ENCODE results near the gene RPS21. TPM values are rescaled to one million over a fixed set of nuclear protein-coding genes. Genes with fewer than 3 reads are reported as not detected.

RPS21 gene
- total RNA-seq, 1 donor from 2014 or later, result 2,085 TPM

GRCh38 chr20:62382306-62383198 lies 4.4 kb upstream of the RPS21 start:
- H3K4me1 Mint-ChIP-seq (ENCODE audit: low read depth), result peaks cover 21% of the 10 kb centered on the region
- no peak overlapping the region for H3K4me3 Mint-ChIP-seq (ENCODE audit: low read depth)
- H3K27ac Mint-ChIP-seq, result no peak overlapping the region

DNA sequence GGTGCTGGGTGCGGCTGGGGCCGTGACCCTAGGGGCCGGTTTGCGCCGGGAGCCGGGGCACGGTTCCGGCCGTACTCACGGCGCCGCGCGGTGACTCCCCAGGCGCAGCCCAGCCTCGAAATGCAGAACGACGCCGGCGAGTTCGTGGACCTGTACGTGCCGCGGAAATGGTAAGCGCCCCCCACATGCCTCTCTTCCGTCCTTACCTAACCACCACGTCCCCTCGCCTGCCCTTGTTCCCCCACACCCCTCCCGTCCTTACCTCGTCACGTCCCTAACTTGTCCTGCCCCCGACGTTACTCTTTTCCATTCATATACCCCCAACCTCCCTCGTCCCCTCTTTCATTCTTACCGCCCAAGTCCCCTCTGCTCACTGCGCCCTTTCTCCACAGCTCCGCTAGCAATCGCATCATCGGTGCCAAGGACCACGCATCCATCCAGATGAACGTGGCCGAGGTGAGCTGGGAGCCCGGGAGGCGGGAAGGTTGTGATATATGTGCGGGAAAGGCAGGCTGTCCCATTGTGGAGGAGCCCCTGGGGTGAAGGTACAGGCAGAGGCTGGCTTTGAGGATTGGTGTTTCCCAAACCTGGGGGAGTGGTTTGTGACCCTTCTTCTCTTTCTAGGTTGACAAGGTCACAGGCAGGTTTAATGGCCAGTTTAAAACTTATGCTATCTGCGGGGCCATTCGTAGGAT lies 463 bp downstream of the RPS21 start:
- Mint-ChIP-seq H3K9me3 (no peaks in the 10 kb centered on the region), H3K4me1 (ENCODE audit: low read depth) (peaks cover 23% of the 10 kb centered on the region), H3K27me3 (ENCODE audit: low read depth) (no peaks in the 10 kb centered on the region), H3K27ac (peak overlapping the region; percentile 73), H3K36me3 (ENCODE audit: low read depth) (peaks cover 62% of the 10 kb centered on the region), H3K4me3 (ENCODE audit: low read depth) (peak overlapping the region; percentile 95)
- intact Hi-C loops (cut with micrococcal nuclease), result loop anchor here (5.0 kb wide), 1 partner anchor 150 kb away; the partner anchor contains the start of gene OSBPL2
- DNase-seq (ENCODE audit: low spot score), result no peak

More at GRCh38 chr20:62382306-62383198, 4.4 kb upstream of the RPS21 start:
- Mint-ChIP-seq H3K9me3 (peaks cover 5% of the 10 kb centered on the region), H3K27me3 (ENCODE audit: low read depth) (no peaks in the 10 kb centered on the region), H3K36me3 (ENCODE audit: low read depth) (peaks cover 33% of the 10 kb centered on the region)
- DNase-seq (ENCODE audit: low spot score), result peak; percentile 76
- intact Hi-C loops (cut with micrococcal nuclease), result loop anchor here (1.0 kb wide), 1 partner anchor 80 kb away; the partner anchor contains the start of gene ADRM1

DNA sequence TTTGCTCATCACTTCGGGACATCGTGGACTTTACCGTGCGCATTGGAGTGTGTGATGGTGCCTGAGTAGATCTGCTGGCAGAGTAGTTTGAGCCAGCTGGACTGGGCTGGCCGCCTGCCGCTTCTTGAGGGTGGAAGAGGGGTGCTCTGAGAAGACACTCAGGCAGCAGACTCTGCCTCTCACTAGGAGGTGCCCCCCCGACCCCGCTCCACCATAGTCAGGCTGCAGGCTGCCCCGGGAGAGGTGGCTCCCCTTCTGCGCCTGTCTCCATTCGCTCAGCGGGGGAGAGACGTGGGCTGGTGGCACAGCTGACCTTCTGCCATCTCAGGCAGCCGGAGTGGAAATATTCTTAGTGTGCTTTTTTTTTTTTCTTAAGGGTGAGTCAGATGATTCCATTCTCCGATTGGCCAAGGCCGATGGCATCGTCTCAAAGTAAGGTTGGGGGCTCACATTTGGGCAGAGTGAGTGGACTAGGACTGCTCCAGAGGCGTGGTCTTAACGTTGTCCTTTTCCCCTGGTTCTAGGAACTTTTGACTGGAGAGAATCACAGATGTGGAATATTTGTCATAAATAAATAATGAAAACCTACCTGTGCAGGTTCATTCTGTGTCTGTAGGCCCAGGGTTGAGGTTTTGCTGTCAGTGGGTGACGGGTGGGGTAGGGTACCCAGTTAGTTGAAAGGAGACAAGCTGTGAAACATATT lies 1.2 kb downstream of the RPS21 start:
- peak overlapping the region; percentile 71 for H3K27ac Mint-ChIP-seq
- peaks cover 18% of the 10 kb centered on the region for H3K4me1 Mint-ChIP-seq (ENCODE audit: low read depth)
- DNase-seq (ENCODE audit: low spot score), result no peak
- H3K27me3 Mint-ChIP-seq (ENCODE audit: low read depth), result no peaks in the 10 kb centered on the region
- H3K4me3 Mint-ChIP-seq (ENCODE audit: low read depth), result peak overlapping the region; percentile 95
- intact Hi-C loops (cut with micrococcal nuclease), result loop anchor here (5.0 kb wide), 1 partner anchor 151 kb away; the partner anchor contains the start of gene OSBPL2
- peaks cover 56% of the 10 kb centered on the region for H3K36me3 Mint-ChIP-seq (ENCODE audit: low read depth)
- H3K9me3 Mint-ChIP-seq, result no peaks in the 10 kb centered on the region

DNA sequence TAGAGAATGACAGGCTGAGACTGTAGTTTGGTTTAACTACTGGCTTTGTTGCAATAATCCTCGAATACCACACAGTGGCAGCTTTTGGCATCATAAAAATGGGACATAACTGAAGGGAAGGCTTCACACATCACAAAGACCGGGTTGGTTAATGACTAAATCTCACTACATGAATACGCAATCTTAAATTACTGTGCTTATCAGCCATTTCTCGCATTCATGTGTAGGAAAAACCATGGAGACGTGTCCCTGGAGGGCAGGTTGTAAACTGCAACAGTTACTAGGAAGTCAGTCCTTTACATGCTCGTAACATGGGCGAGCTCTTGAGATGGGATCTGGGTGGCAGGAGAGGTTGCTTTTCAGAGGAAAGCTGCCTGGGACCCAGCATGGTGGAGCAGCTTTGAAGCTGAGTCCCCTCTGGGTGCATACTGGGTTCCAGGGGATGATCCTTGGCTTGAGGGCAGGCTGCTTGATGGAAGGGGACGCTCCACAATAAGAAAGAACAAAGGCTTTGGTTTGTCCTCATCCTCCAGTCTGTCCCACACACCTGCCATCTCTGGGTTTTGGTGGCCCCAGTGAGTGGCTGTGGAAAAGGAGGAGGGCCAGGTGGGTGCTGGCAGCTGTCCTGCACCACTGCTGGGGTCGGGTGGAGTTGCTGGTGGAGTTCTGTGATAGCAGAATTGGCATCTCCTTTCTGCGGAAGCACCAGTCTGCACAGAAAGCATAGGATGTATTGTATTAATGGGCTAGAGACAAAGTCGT lies 2.1 kb downstream of the RPS21 start:
- DNase-seq (ENCODE audit: low spot score), result no peak
- Mint-ChIP-seq H3K36me3 (ENCODE audit: low read depth) (peaks cover 53% of the 10 kb centered on the region), H3K4me3 (ENCODE audit: low read depth) (peak overlapping the region; percentile 95), H3K27me3 (ENCODE audit: low read depth) (no peaks in the 10 kb centered on the region), H3K9me3 (no peaks in the 10 kb centered on the region), H3K27ac (peak overlapping the region; percentile 31), H3K4me1 (ENCODE audit: low read depth) (peaks cover 18% of the 10 kb centered on the region)
- intact Hi-C loops (cut with micrococcal nuclease), result loop anchor here (5.0 kb wide), 1 partner anchor 152 kb away; the partner anchor contains the start of gene OSBPL2

GRCh38 chr20:62389601-62390087 lies 2.7 kb downstream of the RPS21 start:
- Mint-ChIP-seq H3K27ac (no peak overlapping the region), H3K4me3 (ENCODE audit: low read depth) (no peak overlapping the region), H3K4me1 (ENCODE audit: low read depth) (peaks cover 14% of the 10 kb centered on the region), H3K9me3 (no peaks in the 10 kb centered on the region), H3K27me3 (ENCODE audit: low read depth) (no peaks in the 10 kb centered on the region), H3K36me3 (ENCODE audit: low read depth) (peaks cover 50% of the 10 kb centered on the region)
- DNase-seq (ENCODE audit: low spot score), result no peak
- intact Hi-C loops (cut with micrococcal nuclease), result loop anchor here (5.0 kb wide), 1 partner anchor 152 kb away; the partner anchor contains the start of gene OSBPL2

DNA sequence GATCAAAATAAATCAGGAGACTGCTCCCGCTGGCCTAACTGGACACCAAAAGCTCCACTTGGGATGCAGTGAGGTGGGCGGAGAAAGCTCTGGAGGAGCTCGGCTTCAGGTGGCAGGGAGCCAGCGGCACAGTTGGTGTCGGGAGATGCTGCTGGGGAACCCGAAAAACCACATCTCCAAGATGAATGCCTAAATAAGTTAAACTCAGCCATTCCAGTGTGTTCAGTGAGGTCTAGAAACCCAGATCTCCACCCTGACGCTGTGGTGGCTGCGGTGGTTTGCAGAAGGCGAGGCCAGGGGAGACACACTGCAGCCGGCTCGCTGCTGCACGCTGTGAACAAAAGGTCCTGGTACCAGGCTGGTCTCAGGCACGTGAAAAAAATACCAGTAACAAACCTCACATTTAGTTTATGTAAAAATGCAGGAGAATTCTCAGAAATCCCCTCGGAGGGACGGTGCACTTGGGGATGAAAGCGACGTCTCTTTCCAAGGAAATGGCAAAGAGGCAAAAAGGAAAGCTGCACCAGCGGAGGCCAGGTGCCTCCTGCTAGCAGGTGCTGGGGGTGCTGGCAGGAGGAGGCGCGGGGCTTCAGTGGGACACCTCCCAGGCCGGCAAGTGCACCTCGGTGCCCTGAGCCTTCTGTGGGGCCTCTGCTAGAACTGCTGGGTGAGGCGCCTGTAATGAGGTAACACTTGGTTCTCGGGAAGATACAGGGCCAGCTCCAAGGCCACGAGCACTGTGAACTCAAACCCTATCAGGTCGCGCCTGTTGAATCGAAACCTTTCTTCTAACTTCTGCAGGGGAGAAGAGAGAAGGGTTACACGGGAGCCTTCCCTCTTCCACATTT lies 3.6 kb downstream of the RPS21 start:
- Mint-ChIP-seq H3K4me1 (ENCODE audit: low read depth) (peaks cover 7% of the 10 kb centered on the region), H3K27ac (no peak overlapping the region), H3K27me3 (ENCODE audit: low read depth) (no peaks in the 10 kb centered on the region), H3K4me3 (ENCODE audit: low read depth) (no peak overlapping the region), H3K9me3 (no peaks in the 10 kb centered on the region), H3K36me3 (ENCODE audit: low read depth) (peaks cover 50% of the 10 kb centered on the region)
- DNase-seq (ENCODE audit: low spot score), result no peak
- intact Hi-C loops (cut with micrococcal nuclease), result no loop called here

DNA sequence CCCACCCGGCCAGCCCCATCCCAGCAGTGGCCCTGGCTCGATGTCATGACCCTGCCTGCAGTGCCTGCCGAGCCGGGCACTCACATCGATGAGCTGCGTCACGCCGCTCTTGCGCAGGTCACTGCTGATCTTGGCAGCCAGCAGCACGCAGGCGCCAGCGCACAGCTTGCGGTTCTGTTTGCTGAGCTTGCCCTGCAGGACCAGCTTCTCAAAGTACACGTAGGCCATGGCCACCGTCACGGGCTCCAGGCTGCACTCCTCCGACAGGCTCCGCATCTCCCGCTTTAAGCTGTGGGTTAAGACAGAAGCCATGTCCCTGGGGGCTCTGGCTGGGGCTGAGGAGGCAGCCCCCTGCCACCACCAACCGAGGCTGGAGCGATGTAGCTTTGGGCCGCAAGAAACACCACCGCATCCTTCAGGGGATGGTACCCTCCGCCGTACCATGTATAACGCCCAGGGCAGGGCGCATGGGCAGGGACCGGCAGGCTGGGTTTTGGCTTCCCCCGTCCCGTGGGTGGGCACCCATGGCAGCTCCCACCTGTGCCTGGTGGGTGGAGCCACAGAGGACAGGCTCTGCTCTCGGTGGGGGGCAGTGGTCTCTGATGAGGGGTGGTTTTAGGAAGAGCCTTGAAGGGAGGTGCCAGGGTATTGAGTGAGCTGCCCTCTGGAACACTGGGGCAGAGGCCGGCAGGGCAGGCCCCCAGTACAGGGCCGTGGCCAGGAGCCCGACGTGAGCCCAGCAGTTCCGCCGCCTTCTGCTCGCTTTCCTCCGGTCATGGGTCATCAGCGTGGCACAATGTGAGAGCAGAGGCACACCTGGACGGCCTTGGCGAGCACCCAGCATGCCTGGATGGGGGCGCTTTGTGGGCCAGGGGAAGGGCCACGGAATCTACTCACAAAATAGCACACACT lies 4.5 kb downstream of the RPS21 start:
- intact Hi-C loops (cut with micrococcal nuclease), result no loop called here
- no peak for DNase-seq (ENCODE audit: low spot score)
- Mint-ChIP-seq H3K36me3 (ENCODE audit: low read depth) (peaks cover 45% of the 10 kb centered on the region), H3K4me3 (ENCODE audit: low read depth) (no peak overlapping the region), H3K27ac (no peak overlapping the region), H3K27me3 (ENCODE audit: low read depth) (no peaks in the 10 kb centered on the region), H3K9me3 (no peaks in the 10 kb centered on the region), H3K4me1 (ENCODE audit: low read depth) (peaks cover 6% of the 10 kb centered on the region)

- intact Hi-C loops (cut with micrococcal nuclease), result no loop called here
- no peak for DNase-seq (ENCODE audit: low spot score)
- H3K36me3 Mint-ChIP-seq (ENCODE audit: low read depth), result peaks cover 43% of the 10 kb centered on the region
- no peak overlapping the region for H3K4me3 Mint-ChIP-seq (ENCODE audit: low read depth)
- no peak overlapping the region for H3K27ac Mint-ChIP-seq
- peaks cover 6% of the 10 kb centered on the region for H3K4me1 Mint-ChIP-seq (ENCODE audit: low read depth)
- no peaks in the 10 kb centered on the region for H3K9me3 Mint-ChIP-seq
- no peaks in the 10 kb centered on the region for H3K27me3 Mint-ChIP-seq (ENCODE audit: low read depth)
Observed at GRCh38 chr20:62392077-62392418, 5.1 kb downstream of the RPS21 start.

DNA sequence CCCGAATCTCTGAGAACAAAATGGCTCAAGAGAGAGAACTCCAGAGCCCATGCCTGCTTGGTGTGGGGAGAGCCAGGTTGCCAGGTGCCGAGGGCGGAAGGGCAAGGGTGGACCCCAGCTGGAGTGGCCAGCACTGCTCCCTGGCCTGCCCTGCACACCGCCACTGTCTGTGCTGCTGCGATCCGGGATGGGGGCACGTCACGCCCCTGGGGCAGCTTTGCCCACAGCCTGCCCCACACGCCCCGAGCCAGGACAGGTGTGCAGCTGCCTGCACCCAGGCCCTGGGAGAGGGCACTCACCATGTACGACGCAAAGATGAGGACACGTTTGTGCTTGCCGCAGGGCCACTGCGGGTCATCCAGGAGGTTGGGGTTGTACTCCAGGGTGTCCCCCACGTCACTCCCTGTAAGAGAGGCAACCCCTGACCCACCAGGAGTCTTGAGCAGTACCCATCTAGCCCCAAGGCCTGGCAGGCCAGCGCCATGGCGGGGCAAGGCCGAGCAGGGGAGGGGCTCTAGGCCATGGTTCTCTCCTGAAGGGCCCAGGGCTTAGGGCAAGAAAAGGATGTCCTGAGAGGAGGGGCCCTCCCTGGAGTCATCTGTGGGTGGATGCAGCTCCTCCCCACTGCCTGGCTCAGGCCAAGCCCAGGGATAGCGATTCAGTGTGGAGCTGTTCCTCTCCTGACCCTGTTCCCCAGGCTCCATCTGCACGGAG lies 5.9 kb downstream of the RPS21 start:
- peaks cover 5% of the 10 kb centered on the region for H3K4me1 Mint-ChIP-seq (ENCODE audit: low read depth)
- intact Hi-C loops (cut with micrococcal nuclease), result no loop called here
- no peak overlapping the region for H3K27ac Mint-ChIP-seq
- peaks cover 43% of the 10 kb centered on the region for H3K36me3 Mint-ChIP-seq (ENCODE audit: low read depth)
- no peaks in the 10 kb centered on the region for H3K27me3 Mint-ChIP-seq (ENCODE audit: low read depth)
- peaks cover 5% of the 10 kb centered on the region for H3K9me3 Mint-ChIP-seq
- no peak for DNase-seq (ENCODE audit: low spot score)
- H3K4me3 Mint-ChIP-seq (ENCODE audit: low read depth), result no peak overlapping the region

DNA sequence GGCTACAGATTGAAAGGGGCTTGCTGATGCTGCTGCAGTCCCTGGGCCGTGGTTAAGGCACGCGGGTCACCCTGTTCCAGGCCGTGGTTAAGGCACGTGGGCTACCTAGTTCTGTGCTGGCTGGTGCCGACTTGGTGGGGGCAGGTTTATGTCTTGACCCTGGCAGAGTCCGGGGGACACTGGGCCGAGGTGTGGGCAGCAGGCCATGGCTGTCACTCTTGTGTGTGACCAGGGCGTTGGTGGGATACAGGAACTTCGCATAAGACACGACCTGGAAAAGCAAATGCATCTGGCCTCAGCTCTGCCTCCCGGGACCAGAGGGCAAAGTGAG lies 6.4 kb downstream of the RPS21 start:
- no peak for DNase-seq (ENCODE audit: low spot score)
- H3K27me3 Mint-ChIP-seq (ENCODE audit: low read depth), result no peaks in the 10 kb centered on the region
- peaks cover 43% of the 10 kb centered on the region for H3K36me3 Mint-ChIP-seq (ENCODE audit: low read depth)
- no peak overlapping the region for H3K27ac Mint-ChIP-seq
- intact Hi-C loops (cut with micrococcal nuclease), result no loop called here
- H3K4me1 Mint-ChIP-seq (ENCODE audit: low read depth), result peaks cover 2% of the 10 kb centered on the region
- no peak overlapping the region for H3K4me3 Mint-ChIP-seq (ENCODE audit: low read depth)
- peaks cover 10% of the 10 kb centered on the region for H3K9me3 Mint-ChIP-seq

All from activated T-helper 2 cell treated with anti-CD3 and anti-CD28 coated beads, Interferon-gamma antibody, Interleukin-2, Interleukin-4, amounts not matched to agents 10 μg/mL and 5 μg/mL and 100 μg/mL, durations not matched to agents 14 hours and 24 hours and 36 hours (primary cell).